ENCODE measurements around the gene IYD. TPM values are rescaled to one million over a fixed set of nuclear protein-coding genes. Genes with fewer than 3 reads are reported as not detected.

The IYD gene
- total RNA-seq, 1 experiment from 2014 or later, result not detected

DNA sequence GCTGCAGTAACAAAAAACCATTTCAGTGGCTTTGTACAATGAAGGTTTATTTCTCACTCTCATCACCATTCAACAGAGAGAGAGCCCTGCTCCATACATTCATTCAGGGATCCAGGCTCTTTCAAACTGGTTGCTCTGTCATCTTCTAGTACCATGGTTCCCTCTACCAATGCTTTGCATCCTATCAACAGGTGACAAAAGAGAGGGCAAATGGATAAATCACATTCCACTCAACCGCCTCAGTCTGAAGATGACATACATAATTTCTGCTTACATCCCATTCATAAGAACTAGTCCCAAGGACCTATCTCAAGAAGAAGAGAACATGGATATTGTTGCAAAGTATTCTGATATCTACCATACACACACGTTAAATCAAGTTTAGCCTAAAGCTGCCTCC, 51.6 kb downstream of the IYD start:
- Histone ChIP-seq H2BK20ac (ENCODE audit: low read depth, low read length, poor library complexity, severe bottlenecking) (no peak overlapping the region), H3K9ac (ENCODE audit: extremely low read depth, insufficient read length, low read length) (no peak overlapping the region), H3K79me2 (ENCODE audit: insufficient read depth, low read length) (no peaks in the 10 kb centered on the region), H3K9me3 (ENCODE audit: control insufficient read depth, low read depth, low read length) (no peaks in the 10 kb centered on the region), H2BK15ac (ENCODE audit: low read depth, low read length) (no peak overlapping the region), H3K27ac (ENCODE audit: insufficient read length, low read depth, low read length) (no peak overlapping the region), H3T11ph (ENCODE audit: low read length) (no peak overlapping the region), H2AK5ac (ENCODE audit: insufficient read length, low read length) (no peak overlapping the region), H4K5ac (ENCODE audit: insufficient read length, low read depth, low read length) (no peak overlapping the region), H3K27me3 (ENCODE audit: insufficient read depth, low read length) (no peaks in the 10 kb centered on the region), H2BK12ac (ENCODE audit: insufficient read length, low read depth, low read length) (no peak overlapping the region), H3K56ac (ENCODE audit: insufficient read length, low read depth, low read length) (no peak overlapping the region), H3K18ac (ENCODE audit: insufficient read length, low read depth, low read length) (no peak overlapping the region), H4K8ac (replicated peaks; ENCODE audit: insufficient read length, low read depth, low read length) (no peak overlapping the region), H3K23me2 (ENCODE audit: insufficient read length, low read depth, low read length, poor library complexity, severe bottlenecking) (no peaks in the 10 kb centered on the region), H4K91ac (ENCODE audit: insufficient read length, low read depth, low read length) (no peak overlapping the region), H3K4me2 (ENCODE audit: insufficient read depth, insufficient read length, low read length) (no peak overlapping the region), H3K4ac (ENCODE audit: low read depth, low read length) (no peak overlapping the region), H4K20me1 (ENCODE audit: control insufficient read depth, insufficient read depth, insufficient read length) (no peaks in the 10 kb centered on the region), H3K79me1 (ENCODE audit: insufficient read depth, low read depth, low read length, poor library complexity, severe bottlenecking) (no peaks in the 10 kb centered on the region), H3K14ac (ENCODE audit: insufficient read depth, low read length) (no peak overlapping the region), H2BK5ac (ENCODE audit: insufficient read length, low read length) (no peak overlapping the region), H3K4me1 (ENCODE audit: insufficient read depth, low read length) (no peaks in the 10 kb centered on the region), H2AFZ (ENCODE audit: low read length) (no peak overlapping the region), H2BK120ac (ENCODE audit: low read depth, low read length, poor library complexity, severe bottlenecking) (no peak overlapping the region), H3K23ac (ENCODE audit: insufficient read length, low read depth, low read length) (no peak overlapping the region)
- Mint-ChIP-seq H3K36me3 (ENCODE audit: insufficient read depth in 1 of 3, low read depth in 3 of 3) (peaks cover 0 to 4% (median 3%) of the 10 kb centered on the region in 3 experiments; a peak in 2 of 7 replicates), H3K9me3 (peaks cover 3 to 5% of the 10 kb centered on the region in 2 experiments; a peak in 2 of 5 replicates), H3K27ac (no peak overlapping the region), H3K27me3 (ENCODE audit: low read depth) (peaks cover 14% of the 10 kb centered on the region), H3K4me3 (no peak overlapping the region), H3K4me1 (peaks cover 5 to 9% of the 10 kb centered on the region in 2 experiments; a peak in 3 of 4 replicates)
- no peak for TF ChIP-seq CTCF (conservative IDR thresholded peaks at IDR 0.05)
- no CpG with 5 or more reads among the region's 2 CpGs for WGBS (ENCODE audit: extremely low coverage, insufficient read length, low lambda C conversion rate)
- DNase-seq, result no peak
